GM20431 (cell line): Measurements from ENCODE around the gene LITAFD.
"Not testable (repeated sequence)": the region's sequence is repeated elsewhere in the genome, so short reads cannot be mapped to it uniquely, and the experiment has no call there.

Experiments
- in situ Hi-C: fragments of 300-500 bp; cut with MseI, MboI; formaldehyde crosslinking; loops from one replicate; pipeline ENCODE4 v1.15.0; 2020; ENCODE audit warnings: low sequenced_read_pairs; ENCODE audit not compliant: unreplicated experiment

LITAFD gene

DNA sequence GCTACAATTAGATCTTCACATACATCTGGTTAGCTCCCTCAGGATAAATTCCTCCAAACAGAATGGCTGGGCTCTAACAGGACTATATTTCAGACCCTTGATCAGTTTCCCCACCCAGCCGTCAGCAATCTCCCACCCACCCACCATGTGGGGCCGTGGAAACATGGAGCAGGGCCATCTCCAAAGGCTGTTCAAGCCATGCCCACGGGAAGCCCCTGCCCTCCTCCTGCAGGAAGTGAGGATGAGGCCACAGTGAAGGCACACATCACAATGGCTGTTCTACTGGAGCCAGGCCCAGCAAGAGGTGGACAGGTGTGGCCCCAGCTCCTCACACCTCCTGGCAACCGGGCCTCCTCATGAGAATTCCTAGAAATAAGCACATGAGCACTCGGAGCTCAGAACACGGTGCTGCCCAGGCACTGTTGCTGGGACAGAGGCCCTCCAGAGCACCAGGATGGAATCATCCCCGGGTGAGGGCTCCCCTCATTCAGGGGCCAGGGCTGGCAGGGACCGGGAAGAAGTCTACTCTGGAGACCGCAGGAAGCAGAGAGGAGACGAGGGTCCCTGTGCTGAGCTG lies at the start of gene LITAFD:
Gene LITAFD, plus strand, starts transcription at position 311 of the 577 bp plus-strand sequence. CDS start 2,005 bp downstream, outside the sequence.
- in situ Hi-C loops = loop anchor here (25.0 kb wide), 2 partner anchors 220 to 320 kb away; partner anchors contain the start of gene ABAT

DNA sequence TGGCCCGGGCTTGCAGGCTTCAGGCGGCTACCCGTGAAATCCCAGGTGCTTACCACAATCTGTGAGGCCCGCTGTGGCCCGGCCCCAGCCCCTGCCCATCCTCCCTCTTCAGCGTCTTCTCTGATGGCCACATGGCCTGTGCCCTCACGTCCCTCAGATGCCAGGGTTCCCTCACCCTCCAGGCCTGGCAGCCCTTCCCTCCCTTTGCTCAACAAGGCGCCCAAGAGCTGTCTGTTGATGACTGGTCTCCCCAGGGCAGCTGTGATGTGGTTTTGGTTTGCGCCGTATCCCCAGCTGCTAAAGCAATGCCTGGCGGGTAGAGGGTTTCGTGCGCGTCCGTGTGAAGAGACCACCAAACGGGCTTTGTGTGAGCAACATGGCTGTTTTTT lies 49.4 kb upstream of the LITAFD start:
- in situ Hi-C loops = no loop called here

DNA sequence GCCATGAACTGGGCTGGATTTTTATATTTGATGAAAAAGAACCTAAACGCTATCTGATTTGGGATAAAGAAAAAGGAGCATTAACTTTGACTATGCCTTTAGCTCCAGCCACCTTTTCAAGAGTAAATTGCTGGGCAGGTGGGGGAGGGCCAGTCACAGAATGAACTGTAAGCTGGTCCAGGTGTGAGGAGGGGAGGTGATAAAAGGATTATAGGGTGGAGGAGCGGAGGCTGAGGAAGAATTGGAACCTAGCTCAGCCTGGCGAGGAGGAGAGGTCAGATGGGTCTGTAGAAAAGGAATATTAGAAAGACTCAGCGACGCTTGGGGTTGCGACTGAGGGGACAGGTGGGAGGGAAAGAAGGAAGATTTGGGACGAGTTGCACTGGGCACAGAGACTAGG lies 45.4 kb upstream of the LITAFD start:
- in situ Hi-C loops = not testable (repeated sequence)

DNA sequence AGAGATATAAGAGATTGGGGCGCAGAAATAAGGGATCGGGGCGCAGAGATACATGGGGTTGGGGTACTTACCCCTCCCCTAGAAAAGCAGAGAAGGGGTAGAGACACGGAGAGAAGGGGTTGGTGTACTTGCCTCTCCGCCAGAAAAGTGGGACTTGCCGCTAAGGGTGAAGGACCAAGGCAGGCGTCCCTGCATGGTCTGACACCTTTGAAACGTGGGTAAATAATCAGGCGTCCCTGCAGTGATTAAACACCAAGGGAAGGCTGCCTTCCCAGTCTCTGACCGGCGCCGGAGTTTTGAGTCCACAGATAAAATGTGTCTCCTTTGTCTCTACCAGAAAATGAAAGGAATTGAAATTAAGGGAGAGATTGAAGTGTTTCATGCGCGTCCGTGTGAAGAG lies 44.6 kb upstream of the LITAFD start:
- in situ Hi-C loops = not testable (repeated sequence)

DNA sequence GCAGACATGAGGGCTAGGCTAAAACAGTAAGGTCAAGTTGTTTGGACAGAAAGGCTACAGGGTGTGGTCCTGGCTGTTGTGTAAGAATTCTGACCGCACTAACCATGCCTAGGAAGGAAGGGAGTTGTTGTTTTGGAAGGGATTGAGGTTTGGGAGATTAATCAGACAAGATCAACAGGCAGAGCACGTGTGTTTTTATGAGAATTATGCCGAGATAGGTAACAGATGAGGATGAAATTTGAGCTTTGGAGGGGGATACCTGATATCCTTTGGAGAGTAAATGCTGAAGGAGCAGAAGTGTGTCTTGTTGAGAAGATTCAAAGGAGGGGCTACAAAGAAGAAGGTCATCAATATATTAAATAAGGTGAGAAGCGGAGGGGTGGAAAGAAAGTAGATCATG lies 40.1 kb upstream of the LITAFD start:
- in situ Hi-C loops = not testable (repeated sequence)

DNA sequence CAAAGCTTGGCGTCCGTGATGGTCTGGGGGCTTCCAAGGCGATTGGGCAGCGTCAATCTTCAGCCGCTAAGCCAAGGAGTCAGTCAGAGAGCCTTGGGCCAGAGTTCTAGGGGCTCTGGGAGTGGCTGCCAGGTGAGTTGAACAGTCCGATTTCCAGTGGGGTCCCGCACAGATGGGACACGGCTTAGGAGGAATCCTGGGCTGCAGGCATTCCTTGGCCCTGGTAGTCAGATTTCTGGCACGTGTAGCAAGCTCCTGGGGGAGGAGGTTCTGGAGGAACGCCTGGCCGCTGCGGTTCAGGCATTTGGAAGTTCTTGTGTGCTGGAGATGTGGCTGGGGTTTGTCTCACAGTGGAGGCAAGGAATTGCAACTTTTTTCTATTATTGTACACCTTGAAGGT lies 38.9 kb upstream of the LITAFD start:
- in situ Hi-C loops = not testable (repeated sequence)

DNA sequence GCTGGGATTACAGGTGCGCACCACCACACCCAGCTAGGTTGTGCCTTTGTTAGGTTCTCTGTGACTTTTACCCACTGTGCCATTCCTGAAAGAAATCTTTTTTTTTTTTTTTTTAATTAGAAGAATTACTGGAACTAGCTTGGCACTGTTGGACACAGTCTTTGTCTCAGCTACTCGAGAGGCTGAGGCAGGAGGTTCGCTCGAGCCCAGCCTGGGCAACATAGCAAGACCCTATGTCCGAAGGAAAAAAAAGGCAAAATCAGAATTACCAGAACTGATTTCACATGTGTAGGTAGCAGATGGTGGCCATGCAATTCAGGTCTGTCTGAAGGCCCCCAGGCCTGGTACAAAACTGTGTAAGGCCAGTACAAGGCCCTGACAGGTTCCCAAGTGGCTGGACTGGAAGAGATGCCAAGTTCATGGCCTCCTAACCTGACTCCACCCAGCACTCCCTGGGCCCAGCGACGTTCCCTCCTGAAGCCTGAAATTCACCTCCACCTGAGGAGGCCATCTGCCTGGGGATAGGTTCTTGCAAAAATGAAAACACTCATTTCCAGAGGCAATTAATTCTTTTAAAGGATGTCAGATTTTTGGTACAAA lies 36.4 kb upstream of the LITAFD start:
- in situ Hi-C loops = no loop called here

DNA sequence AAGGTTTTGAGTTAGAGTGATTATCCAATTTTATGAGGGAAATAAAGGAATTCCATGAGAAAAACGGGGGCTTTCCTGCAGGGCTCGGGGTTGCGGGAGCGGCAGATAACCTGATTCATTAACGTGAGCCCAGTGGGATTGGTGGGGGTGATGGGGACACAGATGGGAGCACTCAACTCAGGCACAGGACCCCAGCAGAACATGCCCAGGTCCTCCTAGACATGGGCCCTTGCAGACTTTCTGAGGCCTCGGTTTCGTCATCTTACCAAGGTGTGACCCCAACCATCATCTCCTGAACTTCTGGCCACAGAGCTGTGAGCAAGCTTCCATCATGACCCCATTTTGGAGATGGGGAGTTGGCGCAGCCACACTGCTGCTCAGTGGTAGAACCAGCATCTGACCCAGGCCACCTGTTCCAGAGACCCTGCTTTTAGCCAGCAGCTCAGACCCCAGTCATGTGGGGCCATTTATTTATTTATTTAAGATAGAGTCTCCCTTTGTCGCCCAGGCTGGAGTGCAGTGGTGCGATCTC lies 35.7 kb upstream of the LITAFD start:
- in situ Hi-C loops = no loop called here

DNA sequence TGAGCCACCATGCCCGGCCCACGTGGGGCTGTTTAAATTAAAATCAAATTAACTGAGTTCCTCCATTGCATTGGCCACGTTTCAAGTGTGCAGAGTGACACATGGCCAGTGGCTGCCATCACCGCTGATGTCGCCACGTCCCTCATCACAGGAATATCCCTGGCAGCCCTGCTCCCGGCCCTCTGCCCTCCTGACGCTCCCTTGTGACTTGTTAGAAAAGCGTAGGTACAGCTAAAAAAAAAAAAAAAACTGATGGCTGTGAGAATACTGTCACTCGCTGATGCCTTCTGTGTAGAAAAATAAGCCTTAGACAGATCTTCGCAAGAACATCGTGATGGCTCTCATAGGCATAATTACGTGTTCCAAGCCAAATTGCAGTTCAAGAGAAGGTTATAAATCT lies 35.0 kb upstream of the LITAFD start:
- in situ Hi-C loops = no loop called here

DNA sequence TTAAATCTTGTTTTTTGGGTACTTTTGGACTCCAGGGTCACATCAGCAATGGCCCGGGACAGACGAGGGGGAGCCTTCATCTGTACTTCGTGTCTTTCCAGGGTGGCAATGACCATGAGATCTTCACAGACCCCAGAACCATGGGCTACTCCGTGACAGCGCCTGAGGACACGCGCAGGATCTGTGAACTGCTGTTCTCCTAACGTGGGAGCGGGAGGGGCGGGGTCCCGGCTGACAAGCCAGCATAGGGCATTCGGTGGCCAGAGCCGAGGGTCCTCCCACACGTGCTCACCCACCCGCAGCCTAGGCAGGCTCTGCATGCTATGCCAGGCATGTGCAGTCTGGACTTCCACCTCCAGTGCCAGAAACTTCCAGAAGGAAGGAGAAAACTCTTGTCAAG lies 34.5 kb upstream of the LITAFD start:
- in situ Hi-C loops = no loop called here

DNA sequence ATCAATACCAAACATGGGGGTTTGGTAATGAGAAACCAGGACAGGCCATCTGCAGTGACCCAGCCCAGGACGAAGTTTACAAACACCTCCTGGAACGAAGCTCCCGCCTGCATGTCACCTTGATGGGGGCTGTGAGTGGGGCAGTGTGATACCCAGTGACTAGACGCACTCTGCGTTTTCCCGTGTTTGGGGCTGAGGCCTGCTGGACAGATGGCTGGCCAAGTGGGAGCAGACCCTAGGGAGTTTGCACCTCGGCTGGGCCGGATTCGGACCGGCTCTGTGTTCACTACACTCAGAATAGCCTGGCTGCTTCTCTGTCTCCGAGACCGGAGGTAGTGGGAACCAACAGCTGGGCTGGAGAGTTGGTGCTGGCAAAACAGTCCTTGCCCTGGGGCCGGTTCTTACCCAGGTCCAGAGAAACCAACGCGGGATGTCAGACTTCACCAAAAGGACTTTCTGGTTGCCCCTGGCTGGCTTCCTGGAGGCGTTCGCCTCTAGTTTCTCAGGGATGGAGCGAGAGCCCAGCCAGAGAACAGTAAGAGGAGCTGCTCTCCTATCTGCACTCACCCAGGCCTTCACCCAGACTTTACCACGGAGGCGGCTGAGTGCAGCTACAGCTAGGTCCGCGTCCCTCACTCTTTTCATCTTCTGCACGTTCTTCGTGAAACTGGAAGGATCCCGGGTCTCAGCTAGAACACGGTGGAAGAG lies 33.8 kb upstream of the LITAFD start:
- in situ Hi-C loops = no loop called here

DNA sequence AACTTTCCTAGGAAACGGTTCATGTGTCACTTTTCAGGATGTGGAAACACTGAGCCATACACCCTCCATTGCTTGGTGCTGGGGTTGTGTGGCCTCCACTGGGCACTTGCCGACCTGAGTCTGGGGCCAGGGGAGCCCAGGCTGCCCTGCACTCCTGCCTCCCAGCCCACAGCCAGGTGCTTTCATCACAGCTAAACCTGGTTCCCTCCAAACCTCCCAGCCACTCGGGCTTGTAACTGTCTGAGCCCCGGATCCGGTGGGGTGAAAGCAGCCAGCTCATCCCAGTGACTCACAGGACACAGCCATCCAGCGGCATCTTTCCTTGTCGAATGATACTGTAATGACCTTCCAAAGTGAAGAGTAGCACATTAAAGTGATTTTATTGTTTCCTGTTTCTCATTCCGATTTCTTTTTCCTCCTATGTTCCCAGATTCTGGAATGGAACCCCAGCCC lies 33.2 kb upstream of the LITAFD start:
- in situ Hi-C loops = no loop called here

DNA sequence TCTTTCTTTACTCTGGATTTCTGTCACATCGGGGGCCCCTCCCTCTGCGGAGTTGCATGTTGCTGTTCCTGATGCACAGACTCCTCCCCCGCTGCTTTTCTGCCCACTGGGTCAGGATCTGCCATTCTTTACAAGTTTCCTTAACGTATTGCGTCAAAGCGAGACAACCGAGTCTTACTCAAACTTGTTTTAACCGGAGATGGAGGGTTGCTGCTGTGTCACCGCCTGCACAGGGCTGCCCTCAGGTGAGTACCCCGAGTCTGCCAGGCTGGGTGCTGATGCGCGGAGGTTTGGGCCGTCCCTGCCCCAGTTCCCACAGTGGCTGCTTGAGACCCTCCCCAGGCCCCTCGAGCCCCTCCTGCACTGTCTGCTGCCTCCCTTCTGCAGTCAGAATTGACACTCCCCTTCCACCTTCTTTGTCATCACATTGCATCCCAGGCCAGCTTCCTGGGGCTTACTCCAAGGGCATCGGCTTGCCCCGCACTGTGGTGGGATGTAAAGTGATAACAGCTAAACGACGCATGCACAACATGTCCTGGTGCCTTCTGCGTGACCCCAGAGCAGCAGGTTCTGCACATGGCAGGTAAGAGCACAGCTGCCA lies 32.6 kb upstream of the LITAFD start:
- in situ Hi-C loops = no loop called here

DNA sequence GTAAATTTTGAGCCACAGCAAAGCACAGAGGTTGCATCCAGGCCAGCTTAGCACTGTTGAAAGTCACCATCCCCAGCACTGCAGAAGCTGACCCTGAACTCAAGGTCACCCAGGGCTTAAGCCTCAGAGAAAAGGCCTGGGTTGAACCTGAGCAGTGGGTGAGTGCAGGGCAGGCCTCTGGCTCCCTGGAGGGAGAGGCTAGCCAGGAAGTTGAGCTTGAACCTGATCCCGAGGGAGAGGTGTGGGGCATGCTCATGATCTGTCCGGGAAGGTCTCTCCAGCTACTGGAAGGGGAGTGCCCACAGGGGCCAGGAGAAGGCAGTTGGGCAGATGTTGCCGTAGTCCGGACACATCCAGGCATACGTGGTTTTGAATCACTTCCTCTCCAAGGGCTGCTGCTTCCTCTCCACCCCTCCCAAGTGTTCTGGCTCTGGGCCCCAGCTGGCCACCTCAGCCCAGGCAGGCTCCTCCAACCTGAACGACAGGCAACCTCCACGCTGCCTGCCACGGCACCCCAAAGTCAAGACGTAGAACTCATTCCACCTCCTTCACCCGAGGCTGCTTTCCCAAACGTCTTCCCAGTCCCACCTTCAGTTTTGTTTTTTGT lies 31.8 kb upstream of the LITAFD start:
- in situ Hi-C loops = no loop called here

DNA sequence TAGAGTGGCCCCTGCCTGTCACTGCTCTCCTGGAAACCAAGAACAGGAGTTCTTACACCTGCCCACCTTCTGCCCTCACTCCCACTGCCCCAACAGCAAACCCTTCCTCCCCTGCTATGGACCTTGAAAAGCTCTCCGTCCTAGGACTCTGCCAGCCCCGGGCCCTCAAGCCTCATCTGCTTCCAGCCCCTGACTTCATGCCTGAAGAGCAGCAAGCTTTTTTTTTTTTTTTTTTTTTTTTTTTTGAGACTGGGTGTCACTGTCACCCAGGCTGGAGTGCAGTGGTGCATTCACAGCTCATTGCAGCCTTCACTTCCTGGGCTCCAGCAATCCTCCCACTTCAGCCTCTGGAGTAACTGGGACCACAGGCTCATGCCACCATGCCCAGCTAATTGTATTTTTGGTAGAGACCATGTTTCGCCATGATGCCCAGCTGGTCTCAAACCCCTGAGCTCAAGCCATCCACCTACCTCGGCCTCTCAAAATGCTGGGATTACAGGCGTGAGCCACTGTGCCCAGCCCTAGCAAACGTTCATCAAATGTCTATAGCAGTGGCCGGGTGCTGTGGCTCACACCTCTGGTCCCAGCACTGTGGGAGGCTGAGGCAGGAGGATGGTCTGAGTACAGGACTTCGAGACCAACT lies 30.3 kb upstream of the LITAFD start:
- in situ Hi-C loops = no loop called here

DNA sequence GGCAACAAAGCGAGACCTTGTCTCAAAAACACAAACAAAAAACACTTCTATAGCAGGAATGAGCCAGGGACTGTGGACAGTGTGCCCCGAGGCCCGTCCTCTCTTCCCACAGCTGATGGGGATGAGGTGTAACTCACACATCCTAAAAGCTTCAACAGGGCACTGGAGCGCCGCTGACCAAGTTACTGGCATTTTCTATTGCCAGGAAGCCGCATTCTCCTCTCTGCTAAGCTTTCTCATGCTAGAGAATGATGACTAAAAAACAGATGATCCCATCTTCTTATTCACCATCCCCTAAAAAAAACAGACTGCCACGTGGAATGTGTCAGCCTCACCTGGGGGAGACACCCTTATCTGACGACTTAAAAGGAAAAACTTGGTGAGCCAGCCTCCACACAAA lies 29.6 kb upstream of the LITAFD start:
- in situ Hi-C loops = no loop called here

DNA sequence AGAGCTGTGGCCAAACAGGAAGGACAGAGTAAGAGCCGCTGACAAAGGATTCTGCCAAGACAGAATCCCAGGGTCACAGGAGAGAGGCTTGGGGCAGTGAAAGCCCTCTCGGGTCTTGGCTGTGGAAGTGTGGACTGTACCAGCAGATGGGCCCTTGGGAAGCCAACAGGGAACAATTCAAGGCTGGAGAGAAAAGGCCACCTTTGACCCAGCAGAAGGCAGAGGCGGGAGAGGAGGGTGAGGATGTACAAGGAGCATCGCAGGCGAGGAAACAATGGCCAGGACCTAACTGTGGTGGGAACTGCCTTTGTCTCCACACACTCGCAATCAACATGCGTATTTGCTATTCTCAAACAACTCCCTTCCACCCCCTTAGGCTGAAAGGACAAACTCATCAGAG lies 29.0 kb upstream of the LITAFD start:
- in situ Hi-C loops = no loop called here

DNA sequence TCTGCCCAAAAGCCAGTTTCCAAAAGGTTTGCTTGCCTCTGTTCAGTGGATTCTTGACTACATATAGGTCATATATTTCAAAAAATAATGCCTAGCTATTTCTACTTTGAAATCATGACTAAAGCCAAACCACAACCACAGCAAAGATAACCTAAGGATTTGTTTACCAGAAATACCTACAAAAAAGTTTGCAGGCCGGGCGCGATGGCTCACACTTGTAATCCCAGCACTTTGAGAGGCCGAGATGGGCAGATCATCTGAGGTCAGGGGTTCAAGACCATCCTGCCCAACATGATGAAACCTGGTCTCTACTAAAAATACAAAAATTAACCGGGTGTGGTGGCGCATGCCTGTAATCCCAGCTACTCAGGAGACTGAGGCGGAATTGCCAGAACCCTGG lies 28.5 kb upstream of the LITAFD start:
- in situ Hi-C loops = no loop called here

DNA sequence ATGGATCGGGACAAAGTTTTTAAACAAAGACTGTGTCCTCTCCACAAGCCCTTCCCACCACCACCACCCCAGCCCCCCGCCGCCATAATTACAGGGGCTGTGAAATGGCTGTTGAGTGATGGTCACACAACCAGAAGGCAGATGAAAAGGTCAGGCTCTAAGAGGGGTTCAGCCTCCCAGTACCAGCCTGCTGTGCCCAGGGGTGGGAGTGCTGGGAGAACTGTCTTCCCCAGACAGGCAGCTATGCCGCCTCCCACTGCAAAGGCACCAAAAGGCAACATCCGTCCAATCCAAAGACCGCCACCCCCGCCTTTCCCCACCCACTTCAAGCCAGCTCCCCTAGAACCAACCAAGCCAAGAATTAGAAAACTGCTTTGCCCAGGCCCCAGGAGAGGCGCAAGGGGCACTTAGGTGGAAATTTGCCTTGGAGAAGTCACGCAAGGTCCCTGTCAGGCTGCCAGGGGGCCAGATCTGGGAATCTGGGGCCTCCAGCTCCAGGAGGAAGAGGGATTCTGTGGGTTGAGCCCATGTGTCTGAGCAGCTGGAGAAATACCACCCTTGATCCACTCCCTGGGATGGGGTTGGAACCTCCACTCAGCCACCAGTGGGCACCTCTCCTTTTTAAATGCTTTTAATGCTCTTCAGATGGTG lies 27.7 kb upstream of the LITAFD start:
- in situ Hi-C loops = no loop called here
